ENCODE results near the gene THAP11. TPM values are rescaled to one million over a fixed set of nuclear protein-coding genes. Genes with fewer than 3 reads are reported as not detected.

Gene THAP11
- total and polyA plus RNA-seq, 2 experiments from 2014 or later = 35.4 to 36.7 TPM

DNA sequence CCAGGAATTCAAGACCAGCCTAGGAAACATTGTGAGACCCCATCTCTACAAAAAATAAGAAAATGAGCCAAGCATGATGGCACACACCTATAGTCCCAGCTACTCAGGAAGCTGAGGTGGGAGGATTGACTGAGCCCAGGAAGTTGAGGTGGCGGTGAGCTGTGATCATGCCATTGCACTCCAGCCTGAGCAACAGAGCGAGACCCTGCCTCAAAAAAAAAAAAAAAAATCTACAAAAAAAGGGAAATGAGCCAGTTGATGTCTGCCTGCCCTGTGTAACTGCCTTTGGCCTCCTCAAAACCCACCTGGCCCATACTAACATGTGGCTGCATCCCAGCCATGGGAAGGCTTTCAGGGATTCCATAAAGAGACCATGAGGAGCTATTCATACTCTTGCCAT is 40.2 kb upstream of the THAP11 start:
- H3K4me1 ChIP-seq (ENCODE audit: insufficient read depth) = peaks cover 11% of the 10 kb centered on the region
- H3K4me2 ChIP-seq = no peak overlapping the region
- no peaks in the 10 kb centered on the region for H3K9me3 ChIP-seq (ENCODE audit: low read depth)
- H3K79me2 ChIP-seq = peaks cover 85% of the 10 kb centered on the region
- no peak overlapping the region for H3K27ac ChIP-seq
- no peak overlapping the region for H2AFZ ChIP-seq
- H3K36me3 ChIP-seq (replicated peaks; ENCODE audit: insufficient read depth, low read depth) = no peaks in the 10 kb centered on the region
- no peak for DNase-seq (ENCODE audit: low spot score)
- H3K9me2 ChIP-seq (replicated peaks; ENCODE audit: insufficient read depth) = no peaks in the 10 kb centered on the region
- peaks cover 20% of the 10 kb centered on the region for H4K20me1 ChIP-seq (ENCODE audit: insufficient read depth, poor library complexity, severe bottlenecking)
- TF ChIP-seq EZH2 (IDR thresholded peaks at IDR 0.05; ENCODE audit: borderline replicate concordance) = no peak
- TF ChIP-seq, protein P1, sequence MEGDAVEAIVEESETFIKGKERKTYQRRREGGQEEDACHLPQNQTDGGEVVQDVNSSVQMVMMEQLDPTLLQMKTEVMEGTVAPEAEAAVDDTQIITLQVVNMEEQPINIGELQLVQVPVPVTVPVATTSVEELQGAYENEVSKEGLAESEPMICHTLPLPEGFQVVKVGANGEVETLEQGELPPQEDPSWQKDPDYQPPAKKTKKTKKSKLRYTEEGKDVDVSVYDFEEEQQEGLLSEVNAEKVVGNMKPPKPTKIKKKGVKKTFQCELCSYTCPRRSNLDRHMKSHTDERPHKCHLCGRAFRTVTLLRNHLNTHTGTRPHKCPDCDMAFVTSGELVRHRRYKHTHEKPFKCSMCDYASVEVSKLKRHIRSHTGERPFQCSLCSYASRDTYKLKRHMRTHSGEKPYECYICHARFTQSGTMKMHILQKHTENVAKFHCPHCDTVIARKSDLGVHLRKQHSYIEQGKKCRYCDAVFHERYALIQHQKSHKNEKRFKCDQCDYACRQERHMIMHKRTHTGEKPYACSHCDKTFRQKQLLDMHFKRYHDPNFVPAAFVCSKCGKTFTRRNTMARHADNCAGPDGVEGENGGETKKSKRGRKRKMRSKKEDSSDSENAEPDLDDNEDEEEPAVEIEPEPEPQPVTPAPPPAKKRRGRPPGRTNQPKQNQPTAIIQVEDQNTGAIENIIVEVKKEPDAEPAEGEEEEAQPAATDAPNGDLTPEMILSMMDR (IDR thresholded peaks at IDR 0.05; ENCODE audit: poor library complexity) = no peak
- TF ChIP-seq EZH2phosphoT487 (IDR thresholded peaks at IDR 0.05; ENCODE audit: low read depth, severe bottlenecking, unreplicated experiment) = no peak
- H3K27me3 ChIP-seq = no peaks in the 10 kb centered on the region
- WGBS (ENCODE audit: low lambda C conversion rate, missing lambda C conversion rate) = 94% methylated on average over 2 of the region's 2 CpGs
- H3K4me3 ChIP-seq = no peak overlapping the region

DNA sequence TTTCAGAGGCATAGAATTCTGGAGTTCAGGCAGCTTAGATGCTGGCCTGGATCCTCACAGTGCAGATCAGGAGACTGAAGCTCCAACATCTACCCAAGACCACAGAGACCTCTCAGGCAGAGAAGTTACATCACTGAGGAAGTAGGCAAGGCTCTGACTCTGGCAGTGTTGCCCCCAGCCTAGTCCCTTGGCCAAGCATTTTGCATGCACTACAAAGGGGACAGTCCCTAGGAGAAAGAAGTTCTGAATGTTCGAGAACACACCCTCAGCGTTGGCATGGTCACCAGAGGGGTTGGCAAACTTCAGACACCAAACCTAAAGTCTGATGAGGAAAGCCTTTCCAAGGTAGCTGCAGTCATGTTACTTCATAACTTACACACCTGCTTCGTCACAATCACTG is 38.2 kb upstream of the THAP11 start:
- H2AFZ ChIP-seq = no peak overlapping the region
- H3K79me2 ChIP-seq = peaks cover 66% of the 10 kb centered on the region
- H3K4me3 ChIP-seq = no peak overlapping the region
- H3K9me2 ChIP-seq (replicated peaks; ENCODE audit: insufficient read depth) = no peaks in the 10 kb centered on the region
- H3K36me3 ChIP-seq (replicated peaks; ENCODE audit: insufficient read depth, low read depth) = no peaks in the 10 kb centered on the region
- peaks cover 16% of the 10 kb centered on the region for H3K4me1 ChIP-seq (ENCODE audit: insufficient read depth)
- WGBS (ENCODE audit: low lambda C conversion rate, missing lambda C conversion rate) = 99% methylated on average over 3 of the region's 3 CpGs
- H4K20me1 ChIP-seq (ENCODE audit: insufficient read depth, poor library complexity, severe bottlenecking) = peaks cover 13% of the 10 kb centered on the region
- H3K4me2 ChIP-seq = no peak overlapping the region
- TF ChIP-seq EZH2phosphoT487 (IDR thresholded peaks at IDR 0.05; ENCODE audit: low read depth, severe bottlenecking, unreplicated experiment) = no peak
- no peak for TF ChIP-seq EZH2 (IDR thresholded peaks at IDR 0.05; ENCODE audit: borderline replicate concordance)
- TF ChIP-seq, protein P1 (IDR thresholded peaks at IDR 0.05; ENCODE audit: poor library complexity) = no peak
- no peaks in the 10 kb centered on the region for H3K9me3 ChIP-seq (ENCODE audit: low read depth)
- peak overlapping the region; percentile 65 for H3K27ac ChIP-seq
- no peak for DNase-seq (ENCODE audit: low spot score)
- H3K27me3 ChIP-seq = no peaks in the 10 kb centered on the region

DNA sequence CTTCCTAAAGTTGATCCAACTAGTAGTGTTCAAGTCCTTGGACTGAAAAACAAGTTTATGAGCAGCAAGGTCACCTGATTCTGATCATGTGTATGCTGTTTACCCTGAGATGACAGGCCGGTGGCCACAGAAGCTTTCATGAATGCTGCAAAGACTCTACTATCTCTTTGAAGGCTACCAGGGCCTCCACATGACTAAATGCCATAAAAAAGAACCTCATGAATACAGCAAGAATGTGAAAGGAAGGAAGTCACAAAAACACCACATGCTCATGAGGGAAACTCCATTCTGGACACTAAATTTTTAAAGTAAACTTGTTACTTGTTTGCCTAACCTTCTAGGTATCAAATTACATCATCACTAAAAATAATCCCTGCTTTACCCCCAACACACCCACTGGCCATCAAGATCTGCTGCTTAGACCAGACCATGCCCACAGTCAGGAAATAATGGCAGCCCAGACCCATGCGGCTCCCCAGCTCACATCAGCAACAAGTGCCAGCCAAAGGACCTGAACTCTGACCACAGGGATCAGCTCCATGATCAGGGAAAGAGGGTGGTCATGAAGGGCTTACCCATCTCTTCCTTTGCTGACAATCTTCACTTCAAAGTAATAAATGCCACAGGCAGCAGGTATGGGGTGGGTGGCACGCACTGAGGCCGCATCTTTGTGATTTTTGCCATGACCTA is 37.1 kb upstream of the THAP11 start:
- Histone ChIP-seq H4K20me1 (ENCODE audit: insufficient read depth, poor library complexity, severe bottlenecking) (peaks cover 13% of the 10 kb centered on the region), H3K4me2 (peak overlapping the region; percentile 89), H3K27me3 (no peaks in the 10 kb centered on the region), H3K4me1 (ENCODE audit: insufficient read depth) (peaks cover 16% of the 10 kb centered on the region), H3K9me2 (replicated peaks; ENCODE audit: insufficient read depth) (no peaks in the 10 kb centered on the region), H3K9me3 (ENCODE audit: low read depth) (no peaks in the 10 kb centered on the region), H3K36me3 (replicated peaks; ENCODE audit: insufficient read depth, low read depth) (no peaks in the 10 kb centered on the region), H3K4me3 (peak overlapping the region; percentile 52), H3K27ac (peak overlapping the region; percentile 65), H2AFZ (no peak overlapping the region), H3K79me2 (peaks cover 62% of the 10 kb centered on the region)
- TF ChIP-seq EZH2phosphoT487 (IDR thresholded peaks at IDR 0.05; ENCODE audit: low read depth, severe bottlenecking, unreplicated experiment) = no peak
- no peak for TF ChIP-seq EZH2 (IDR thresholded peaks at IDR 0.05; ENCODE audit: borderline replicate concordance)
- TF ChIP-seq, protein P1 (IDR thresholded peaks at IDR 0.05; ENCODE audit: poor library complexity) = no peak
- peak; percentile 68 for DNase-seq (ENCODE audit: low spot score)
- WGBS (ENCODE audit: low lambda C conversion rate, missing lambda C conversion rate) = 71% methylated on average over 4 of the region's 4 CpGs

All from hepatocyte (in vitro differentiated cells).